ENCODE results near the gene OR5D18. TPM values are rescaled to one million over a fixed set of nuclear protein-coding genes. Genes with fewer than 3 reads are reported as not detected.

The OR5D18 gene
- polyA plus RNA-seq, 1 donor from 2014 or later, result not detected

Small RNA genes lying within 50 kb of the gene (small RNA-seq; reads per million reads assigned to genes)
- 0 reads per million in 3 experiments for gene AC036111.3

Other genes starting within 250 kb of the OR5D18 start
- gene OR4C16, start 247.5 kb upstream of the OR5D18 start, polyA plus RNA-seq, result not detected in 2 replicates
- not detected in 2 replicates for gene OR4C11, start 212.0 kb upstream of the OR5D18 start, polyA plus RNA-seq
- not detected in 2 replicates for gene OR4P4, start 184.5 kb upstream of the OR5D18 start, polyA plus RNA-seq
- not detected in 2 replicates for gene OR4S2, start 171.3 kb upstream of the OR5D18 start, polyA plus RNA-seq
- not detected in 2 replicates for gene OR4C6, start 157.4 kb upstream of the OR5D18 start, polyA plus RNA-seq
- not detected in 2 replicates for gene OR5D13, start 46.2 kb upstream of the OR5D18 start, polyA plus RNA-seq
- not detected in 2 replicates for gene OR5D14, start 24.1 kb upstream of the OR5D18 start, polyA plus RNA-seq
- gene OR5L1, start 8.3 kb upstream of the OR5D18 start, polyA plus RNA-seq, result not detected in 2 replicates
- not detected in 2 replicates for gene OR5L2, start 7.6 kb downstream of the OR5D18 start, polyA plus RNA-seq
- gene OR5D16, start 19.1 kb downstream of the OR5D18 start, polyA plus RNA-seq, result not detected in 2 replicates
- not detected in 2 replicates for gene TRIM51, start 63.7 kb downstream of the OR5D18 start, polyA plus RNA-seq
- not detected in 2 replicates for gene OR5W2, start 95.0 kb downstream of the OR5D18 start, polyA plus RNA-seq
- not detected in 2 replicates for gene OR5I1, start 116.8 kb downstream of the OR5D18 start, polyA plus RNA-seq
- gene OR10AG1, start 150.3 kb downstream of the OR5D18 start, polyA plus RNA-seq, result not detected in 2 replicates
- gene OR5F1, start 175.0 kb downstream of the OR5D18 start, polyA plus RNA-seq, result not detected in 2 replicates
- gene OR5AS1, start 208.0 kb downstream of the OR5D18 start, polyA plus RNA-seq, result not detected in 2 replicates